Stomach (tissue), 9 donors: Measurements from ENCODE around the gene TTLL12. TPM values are rescaled to one million over a fixed set of nuclear protein-coding genes. Genes with fewer than 3 reads are reported as not detected.

Source experiments
- DNase-seq, 2 donors: peaks; one replicate each; pipeline versions ENCODE4 v3.0.0 to v3.0.0-alpha.2; 2013 to 2019
- H3K27ac ChIP-seq, 5 donors: fragments of 200-600 bp in 4 of 5; sonication (generic) in 4 of 5; one replicate each; pipeline ENCODE4 v1.5.1; 2013 to 2019; ENCODE audit warnings: mild to moderate bottlenecking in 1 of 5, moderate library complexity in 1 of 5
- H3K27me3 ChIP-seq, 3 donors: fragments of 200-600 bp; sonication (generic); one replicate each; pipeline ENCODE4 v1.5.1; 2017 to 2019; ENCODE audit warnings: mixed run types in 1 of 3
- H3K36me3 ChIP-seq, 4 donors: fragments of 200-600 bp; sonication (generic); 1 replicate in 3 of 4; 2 replicates in 1 of 4; pipeline ENCODE4 v1.5.1; 2016 to 2019
- H3K4me1 ChIP-seq, 4 donors: fragments of 200-600 bp; sonication (generic); one replicate each; pipeline ENCODE4 v1.5.1; 2016 to 2019
- H3K4me3 ChIP-seq, 4 donors: fragments of 200-600 bp; sonication (generic) in 3 of 4; one replicate each; pipeline ENCODE4 v1.5.1; 2016 to 2019; ENCODE audit warnings: mild to moderate bottlenecking in 1 of 4
- H3K9me3 ChIP-seq, 4 donors: fragments of 200-600 bp; sonication (generic); one replicate each; pipeline ENCODE4 v1.5.1; 2016 to 2019
- CTCF ChIP-seq, 7 experiments: fragments of 450-650 bp in 4 of 7; fragments of 200-600 bp in 3 of 7; sonication (generic) in 3 of 7; IDR thresholded peaks; one replicate each; pipeline ENCODE4 v1.5.1; 2016 to 2019; ENCODE audit warnings: antibody characterized with exemption in 7 of 7, control low read depth in 2 of 7, mild to moderate bottlenecking in 1 of 7
- EP300 ChIP-seq: sonication (generic); formaldehyde crosslinking; IDR thresholded peaks from one replicate; pipeline ENCODE4 v1.6.1; 2017; ENCODE audit warnings: antibody characterized with exemption
- POLR2A ChIP-seq, 4 donors: fragments of 450-650 bp; IDR thresholded peaks; one replicate each; pipeline ENCODE4 v1.6.1; 2016; ENCODE audit warnings: antibody characterized with exemption in 4 of 4, control low read depth in 2 of 4, mild to moderate bottlenecking in 1 of 4, moderate library complexity in 1 of 4
- POLR2AphosphoS5 ChIP-seq, 3 donors: sonication (generic); formaldehyde crosslinking; IDR thresholded peaks; one replicate each; pipeline ENCODE4 v1.6.1; 2016; ENCODE audit warnings: antibody characterized with exemption in 3 of 3
- WGBS, 5 donors: extraction: QIAGEN DNeasy Blood & Tissue Kit in 3 of 5; methylation state at CpG; one replicate each; pipeline versions ENCODE4 v1.1.5 to v1.1.7; 2013 to 2018; 5-methylcytosine and 5-hydroxymethylcytosine counted together
- intact Hi-C: fragments of 100-400 bp; cut with DNase I; formaldehyde crosslinking; loops from one replicate; pipeline ENCODE4 v1.15.1; 2023; ENCODE audit warnings: low total_unique reads
- polyA plus RNA-seq, 3 donors: library from polyadenylated mRNA; stranded (reverse); fragments of 200-250 nt; gene quantifications; one replicate each; pipeline ENCODE4 v1.2.3, GENCODE V29; 2013
- total RNA-seq, 5 donors: library from RNA; depleted of rRNA; stranded (reverse); fragments of >200 nt; gene quantifications; one replicate each; pipeline versions ENCODE4 v1.1.0 to v1.2.3, GENCODE V29; 2014 to 2016
- donor health status: healthy with polysubstance abuse.
- donor health status: Bipolar disorder and iron deficiency.
- donor health status: healthy.

TTLL12 gene
- total and polyA plus RNA-seq, 8 donors, result 4.1 to 64.3 (median 30.1) TPM

- no peak for TF ChIP-seq CTCF (IDR thresholded peaks at IDR 0.05)
- no peak for TF ChIP-seq EP300
- TF ChIP-seq POLR2A (IDR thresholded peaks at IDR 0.05), result no peak
- no peak for TF ChIP-seq POLR2AphosphoS5 (IDR thresholded peaks at IDR 0.05)
- Histone ChIP-seq H3K9me3 (no peaks in the 10 kb centered on the region), H3K4me1 (no peaks in the 10 kb centered on the region), H3K27ac (no peak overlapping the region), H3K4me3 (no peak overlapping the region), H3K36me3 (no peaks in the 10 kb centered on the region), H3K27me3 (peaks cover 0 to 42% (median 0%) of the 10 kb centered on the region in 3 donors)
- DNase-seq, result no peak
- 90 to 94% (median 93%) methylated on average over 24 to 26 of the region's 26 CpGs for WGBS, 5 donors
- intact Hi-C loops, result no loop called here
These were observed 14.7 kb upstream of the TTLL12 start for GRCh38 chr22:43201486-43202219.

DNA sequence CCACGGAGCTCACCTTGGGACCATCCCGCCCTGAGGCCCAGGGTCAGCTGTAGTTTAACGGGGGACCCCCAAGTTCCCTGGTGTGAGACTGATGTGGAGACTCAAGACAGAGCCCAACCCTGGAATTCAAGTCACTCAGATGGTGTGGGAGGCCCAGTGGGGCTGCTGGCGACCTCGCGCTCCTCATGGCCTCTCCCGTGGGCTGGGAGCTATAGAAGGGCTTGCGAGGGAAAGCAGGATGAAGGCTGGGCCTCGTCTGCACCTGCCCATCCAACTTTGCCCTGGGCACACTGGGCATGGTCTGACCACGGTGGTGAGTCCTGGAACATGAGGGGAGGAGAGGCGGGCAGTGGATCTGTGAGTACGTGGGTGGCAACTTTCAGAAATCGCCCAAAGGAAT is 13.6 kb upstream of the TTLL12 start:
- no peaks in the 10 kb centered on the region for H3K9me3 ChIP-seq
- H3K36me3 ChIP-seq, result no peaks in the 10 kb centered on the region
- TF ChIP-seq CTCF (IDR thresholded peaks at IDR 0.05) (no peak), POLR2A (IDR thresholded peaks at IDR 0.05) (no peak), EP300 (no peak), POLR2AphosphoS5 (IDR thresholded peaks at IDR 0.05) (no peak)
- no peaks in the 10 kb centered on the region for H3K4me1 ChIP-seq
- 84 to 87% (median 85%) methylated on average over 9 to 13 of the region's 13 CpGs for WGBS, 5 donors
- intact Hi-C loops, result no loop called here
- H3K27me3 ChIP-seq, result peaks cover 0 to 40% (median 0%) of the 10 kb centered on the region in 3 donors
- DNase-seq, result no peak
- no peak overlapping the region for H3K27ac ChIP-seq
- H3K4me3 ChIP-seq, result no peak overlapping the region

- Histone ChIP-seq H3K9me3 (no peaks in the 10 kb centered on the region), H3K36me3 (no peaks in the 10 kb centered on the region), H3K4me3 (no peak overlapping the region), H3K4me1 (no peaks in the 10 kb centered on the region), H3K27me3 (peaks cover 0 to 43% (median 0%) of the 10 kb centered on the region in 3 donors), H3K27ac (no peak overlapping the region)
- TF ChIP-seq CTCF (IDR thresholded peaks at IDR 0.05), result no peak
- no peak for TF ChIP-seq EP300
- TF ChIP-seq POLR2AphosphoS5 (IDR thresholded peaks at IDR 0.05), result no peak
- TF ChIP-seq POLR2A (IDR thresholded peaks at IDR 0.05), result no peak
- DNase-seq, result no peak
- intact Hi-C loops, result no loop called here
- WGBS, 5 donors, result 80 to 86% (median 85%) methylated on average over 16 to 17 of the region's 17 CpGs
These were observed 13.1 kb upstream of the TTLL12 start for GRCh38 chr22:43200031-43200430.

DNA sequence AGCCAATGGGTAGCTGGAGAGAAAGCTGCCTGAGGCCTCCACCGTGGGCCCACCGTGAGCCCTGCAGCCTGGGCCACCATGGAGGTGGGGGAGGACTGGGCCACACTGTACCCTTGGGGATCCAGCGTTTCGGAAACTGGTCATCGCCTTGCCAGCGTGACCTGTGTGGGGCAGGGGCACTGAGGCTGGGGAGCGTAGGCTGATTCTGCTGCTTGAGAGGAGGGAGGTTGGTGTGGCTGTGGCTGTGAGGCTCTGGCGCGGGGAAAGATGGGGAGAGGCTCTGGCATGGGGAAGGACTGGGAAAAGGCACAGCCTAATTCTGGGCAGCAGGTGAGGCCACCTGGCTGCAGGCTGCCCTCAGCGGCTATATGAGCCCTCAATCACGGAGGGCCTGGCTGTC is 12.6 kb upstream of the TTLL12 start:
- no peak for TF ChIP-seq POLR2AphosphoS5 (IDR thresholded peaks at IDR 0.05)
- TF ChIP-seq EP300, result no peak
- TF ChIP-seq CTCF (IDR thresholded peaks at IDR 0.05), result no peak
- TF ChIP-seq POLR2A (IDR thresholded peaks at IDR 0.05), result no peak
- intact Hi-C loops, result no loop called here
- Histone ChIP-seq H3K36me3 (no peaks in the 10 kb centered on the region), H3K9me3 (no peaks in the 10 kb centered on the region), H3K4me1 (no peaks in the 10 kb centered on the region), H3K27me3 (peaks cover 0 to 46% (median 0%) of the 10 kb centered on the region in 3 donors), H3K4me3 (no peak overlapping the region), H3K27ac (no peak overlapping the region)
- DNase-seq, result no peak
- 81 to 94% (median 85%) methylated on average over 10 to 11 of the region's 11 CpGs for WGBS, 5 donors
